GM19438 (cell line): Measurements from ENCODE around the gene UNK.
A peak's percentile ranks its signal among the peaks of the same experiment; 100 is the strongest.

Experiments used
- ATAC-seq: cut with Tn5 transposase; IDR thresholded peaks from one replicate; pipeline ENCODE4 v1.9.1; 2021; ENCODE audit warnings: low read depth; ENCODE audit not compliant: unreplicated experiment

UNK gene

GRCh38 chr17:75831032-75831571 is 46.5 kb downstream of the UNK start:
- ATAC-seq = no peak

- ATAC-seq = no peak
Observed at GRCh38 chr17:75832164-75832651, 47.6 kb downstream of the UNK start.

GRCh38 chr17:75832652-75833400 is 48.2 kb downstream of the UNK start:
- no peak for ATAC-seq

GRCh38 chr17:75834279-75834920 is 49.8 kb downstream of the UNK start:
- no peak for ATAC-seq

- ATAC-seq = no peak
Observed at GRCh38 chr17:75834928-75835653, 50.5 kb downstream of the UNK start.

- no peak for ATAC-seq
Observed at GRCh38 chr17:75835654-75835987, 51.0 kb downstream of the UNK start.

GRCh38 chr17:75836605-75837004 is 52.0 kb downstream of the UNK start:
- no peak for ATAC-seq

GRCh38 chr17:75837899-75838298 is 53.3 kb downstream of the UNK start:
- no peak for ATAC-seq

GRCh38 chr17:75838410-75838809 is 53.8 kb downstream of the UNK start:
- no peak for ATAC-seq

- no peak for ATAC-seq
Observed at GRCh38 chr17:75839942-75840798, 55.6 kb downstream of the UNK start.

GRCh38 chr17:75840799-75841164 is 56.2 kb downstream of the UNK start:
- ATAC-seq = no peak

- ATAC-seq = no peak
Observed at GRCh38 chr17:75842411-75842810, 57.8 kb downstream of the UNK start.

GRCh38 chr17:75842963-75843576 is 58.5 kb downstream of the UNK start:
- no peak for ATAC-seq

- ATAC-seq = no peak
Observed at GRCh38 chr17:75843577-75844529, 59.2 kb downstream of the UNK start, which contains the start of gene UNC13D. Gene UNC13D (minus strand): TSS chr17:75844404. CDS start chr17:75844337, 67 bp downstream.

GRCh38 chr17:75844530-75845057 is 60.0 kb downstream of the UNK start:
- no peak for ATAC-seq

GRCh38 chr17:75845058-75845711 is 60.6 kb downstream of the UNK start:
- ATAC-seq = peak; percentile 75

GRCh38 chr17:75845933-75846691 is 61.5 kb downstream of the UNK start:
- no peak for ATAC-seq
